K562 (cell line): ENCODE results near the gene CHCHD10. TPM values are rescaled to one million over a fixed set of nuclear protein-coding genes. Genes with fewer than 3 reads are reported as not detected.

ENCODE experiments used
- ATAC-seq: fragments of 200-7000 bp; cut with Tn5 transposase; 3 replicates; pipeline ENCODE4 v1.9.1; 2020; ENCODE audit warnings: moderate library complexity
- BruUV-seq: library from RNA; stranded (reverse); fragments of 400-500 nt; replicated peaks from 2 replicates; lab custom pipeline; 2021; lab: Mats Ljungman, UMichigan
- CTCF ChIA-PET: fragments of 300-600 bp; formaldehyde crosslinking; extraction: SDS; loops from one replicate; lab custom pipeline; 2021; ENCODE audit warnings: low intra/inter-chr PET ratio; lab: Yijun Ruan, JAX
- POLR2A ChIA-PET: fragments of 300-600, 350-650 bp; sonication (Branson Sonifier 250); formaldehyde crosslinking; extraction: SDS; loops from one replicate; lab custom pipeline; 2021; ENCODE audit warnings: antibody characterized with exemption, inconsistent platforms; lab: Yijun Ruan, JAX
- DNase-seq, 4 experiments: peaks; one replicate each; pipeline versions ENCODE4 v3.0.0 to v3.0.0-alpha.2; 2011 to 2018; ENCODE audit warnings: low spot score in 3 of 4, mixed read lengths in 3 of 4; ENCODE audit errors: extremely low read depth in 1 of 4
- FAIRE-seq: peaks from 2 replicates; lab custom pipeline; 2011; peaks lifted over from hg19 to GRCh38; lab: Jason Lieb, UNC
- H2AFZ ChIP-seq: 2 replicates; pipeline ENCODE4 v1.6.0; 2011; ENCODE audit warnings: low read depth, low read length, control low read depth, inconsistent platforms
- H3K27ac ChIP-seq: fragments of 200-600 bp; 3 replicates; pipeline ENCODE4 v1.8.0; 2011; ENCODE audit warnings: low read depth, mild to moderate bottlenecking, control low read depth, inconsistent platforms, low read length, moderate library complexity, mixed read lengths; ENCODE audit errors: extremely low read depth
- H3K27me3 ChIP-seq, 2 experiments: fragments of 300-600 bp in 1 of 2; 2 replicates in 1 of 2; 3 replicates in 1 of 2; pipeline versions ENCODE4 v1.6.0 to v1.8.0; 2011; ENCODE audit warnings: inconsistent platforms in 2 of 2, low read length in 2 of 2, mild to moderate bottlenecking in 1 of 2, mixed read lengths in 1 of 2, moderate library complexity in 1 of 2; ENCODE audit not compliant: control insufficient read depth in 2 of 2, insufficient read depth in 2 of 2
- H3K36me3 ChIP-seq: fragments of 300-600 bp; 3 replicates; pipeline ENCODE4 v1.8.0; 2011; ENCODE audit warnings: mild to moderate bottlenecking, low read length, inconsistent platforms; ENCODE audit not compliant: control insufficient read depth, insufficient read depth
- H3K4me1 ChIP-seq, 2 experiments: fragments of 200-600 bp in 1 of 2; replicated peaks in 1 of 2; 2 replicates in 1 of 2; 3 replicates in 1 of 2; pipeline versions ENCODE4 v1.5.1 to v1.8.0; 2011; ENCODE audit warnings: inconsistent platforms in 2 of 2, low read length in 2 of 2, mild to moderate bottlenecking in 1 of 2, mixed read lengths in 1 of 2, moderate library complexity in 1 of 2; ENCODE audit not compliant: control insufficient read depth in 2 of 2, insufficient read depth in 2 of 2
- H3K4me2 ChIP-seq: 2 replicates; pipeline ENCODE4 v1.6.1; 2011; ENCODE audit warnings: low read length, control low read depth, inconsistent platforms, mixed read lengths; ENCODE audit not compliant: insufficient read depth
- H3K4me3 ChIP-seq: fragments of 200-600 bp; sonication (generic), shearing (Covaris generic); 2 replicates; pipeline ENCODE4 v1.5.1; 2016; ENCODE audit warnings: control low read depth, inconsistent platforms
- H3K79me2 ChIP-seq: fragments of 200-600 bp; 3 replicates; pipeline ENCODE4 v1.8.0; 2011; ENCODE audit warnings: low read length, inconsistent platforms; ENCODE audit not compliant: control insufficient read depth, insufficient read depth
- H3K9ac ChIP-seq, 2 experiments: 2 replicates each; pipeline versions ENCODE4 v1.6.0 to v1.6.1; 2011; ENCODE audit warnings: low read depth in 2 of 2, low read length in 2 of 2, control low read depth in 1 of 2, inconsistent platforms in 1 of 2, mild to moderate bottlenecking in 1 of 2, mixed read lengths in 1 of 2; ENCODE audit not compliant: insufficient read depth in 1 of 2
- H3K9me1 ChIP-seq: one replicate; pipeline ENCODE4 v1.6.0; 2011; ENCODE audit warnings: inconsistent platforms, mild to moderate bottlenecking, low read length, moderate library complexity; ENCODE audit not compliant: control insufficient read depth, insufficient read depth
- H3K9me3 ChIP-seq: replicated peaks from 2 replicates; pipeline ENCODE4 v1.5.1; 2011; ENCODE audit warnings: low read depth, low read length, inconsistent platforms; ENCODE audit not compliant: control insufficient read depth, insufficient read depth
- H4K20me1 ChIP-seq: replicated peaks from 2 replicates; pipeline ENCODE4 v1.6.1; 2011; ENCODE audit warnings: low read length, inconsistent platforms, mixed read lengths; ENCODE audit not compliant: control insufficient read depth, insufficient read depth
- BACH1 ChIP-seq: fragments of 200-800 bp; sonication (Bioruptor generic); IDR thresholded peaks from 2 replicates; pipeline ENCODE4 v1.6.1; 2016; ENCODE audit warnings: missing genetic modification characterization, missing compliant biosample characterization
- CAMTA2 ChIP-seq: fragments of 250-450 bp; sonication (Bioruptor Pico); conservative IDR thresholded peaks from 2 replicates; pipeline ENCODE4 v1.5.1; 2022
- ESRRA ChIP-seq: fragments of 450-650 bp; IDR thresholded peaks from 2 replicates; pipeline ENCODE4 v1.6.1; 2014; ENCODE audit warnings: low read depth, mild to moderate bottlenecking, moderate library complexity, borderline replicate concordance
- NRF1 ChIP-seq, 2 experiments: fragments of 450-650 bp; IDR thresholded peaks in 1 of 2; conservative IDR thresholded peaks in 1 of 2; 2 replicates each; pipeline ENCODE4 v1.6.1; 2014; ENCODE audit warnings: mild to moderate bottlenecking in 2 of 2
- TAF9B ChIP-seq: fragments of 450-650 bp; IDR thresholded peaks from 2 replicates; pipeline ENCODE4 v1.6.1; 2018; ENCODE audit warnings: mild to moderate bottlenecking; ENCODE audit not compliant: partially characterized antibody
- ZNF224 ChIP-seq: sonication (generic); formaldehyde crosslinking; IDR thresholded peaks from 2 replicates; pipeline ENCODE4 v1.8.0; 2022; ENCODE audit warnings: mild to moderate bottlenecking, missing genetic modification reagents
- ZNF830 ChIP-seq: fragments of 250-450 bp; sonication (Bioruptor Pico); IDR thresholded peaks from 2 replicates; pipeline ENCODE4 v1.5.0; 2021; ENCODE audit warnings: mild to moderate bottlenecking
- WGBS: fragments of 100-300 bp; shearing (Covaris generic); methylation state at CpG from one replicate; pipeline ENCODE4 v1.1.6; 2016; ENCODE audit warnings: low coverage, mixed read lengths; ENCODE audit not compliant: insufficient coverage; ENCODE audit errors: missing lambda C conversion rate; 5-methylcytosine and 5-hydroxymethylcytosine counted together
- in situ Hi-C: fragments of 300-500 bp; cut with MboI; formaldehyde crosslinking; loops from 4 replicates; pipeline ENCODE4 v1.15.0; 2018; ENCODE audit warnings: inconsistent platforms, mixed read lengths
- intact Hi-C: fragments of 100-400 bp; cut with micrococcal nuclease; formaldehyde crosslinking; loops from 2 replicates; pipeline ENCODE4 v1.14.2; 2022
- polyA plus RNA-seq, 8 experiments: library from polyadenylated mRNA; depleted of rRNA in 4 of 8; stranded (reverse) in 5 of 8; unstranded in 3 of 8; fragments of >200 nt; fragmentation: Nextera tagmentation in 2 of 8; fragmentation: Illumina TruSeq in 1 of 8; extraction: Ambion mirVana in 2 of 8; extraction: Trizol in 1 of 8; gene quantifications; 2 replicates each; pipeline versions ENCODE4 v1.2.1 to v1.2.3, GENCODE V29; 2011 to 2014; ENCODE audit warnings: inconsistent platforms in 1 of 8, missing spikeins in 1 of 8
- total RNA-seq, 7 experiments: library from RNA; depleted of rRNA in 6 of 7; stranded (reverse); fragments of >200 nt in 6 of 7; fragmentation: Illumina TruSeq in 2 of 7; extraction: Trizol in 2 of 7; gene quantifications; 2 replicates each; pipeline versions ENCODE4 v1.2.1 to v1.2.3, GENCODE V29; 2011 to 2021; ENCODE audit warnings: low replicate concordance in 1 of 7
- TF ChIP-seq, protein P1 (sequence below): IDR thresholded peaks from 2 replicates; pipeline ENCODE4 v1.6.1; 2011; ENCODE audit warnings: borderline replicate concordance, low read depth, mild to moderate bottlenecking, moderate library complexity, low read length; ENCODE audit not compliant: insufficient read depth, poor library complexity, severe bottlenecking

CHCHD10 gene
- total and polyA plus RNA-seq, 9 of the 15 experiments (the other 6 are each of a cell fraction or from before 2014, with no cell fraction given): 15.2 to 292 (median 102) TPM

DNA sequence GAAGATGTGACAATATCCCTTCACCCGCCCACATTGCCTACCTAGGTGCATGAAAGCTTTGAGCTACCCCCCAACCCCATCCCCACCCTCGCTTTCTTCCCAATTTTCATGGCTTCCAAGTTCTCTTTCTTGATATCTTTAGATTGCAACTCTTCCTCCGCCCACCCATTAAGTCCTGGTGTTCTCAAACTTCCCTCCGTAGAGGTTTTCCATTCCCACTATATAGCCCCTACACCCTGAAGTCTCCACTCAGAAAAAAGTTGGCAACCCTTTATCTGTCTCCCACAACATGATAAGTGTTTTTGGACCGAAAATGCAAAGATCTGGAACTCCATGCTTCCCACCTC is 17.4 kb downstream of the CHCHD10 start:
- Histone ChIP-seq H3K79me2 (peaks cover 14% of the 10 kb centered on the region; the same call in 2 of the 3 replicates), H2AFZ (peak overlapping the region; percentile 92), H3K9me1 (peaks cover 3% of the 10 kb centered on the region), H3K4me2 (peak overlapping the region; percentile 85), H3K4me3 (peak overlapping the region; percentile 73), H4K20me1 (no peaks in the 10 kb centered on the region), H3K27me3 (no peaks in the 10 kb centered on the region), H3K9ac (peak overlapping the region; percentile 70 to 92), H3K9me3 (no peaks in the 10 kb centered on the region), H3K36me3 (no peaks in the 10 kb centered on the region), H3K27ac (peak overlapping the region; percentile 89; the same call in 2 of the 3 replicates), H3K4me1 (peaks cover 11 to 32% of the 10 kb centered on the region in 2 experiments)
- intact Hi-C loops (no loop called here), in situ Hi-C loops (no loop called here)
- ChIA-PET POLR2A (interaction anchor here (0.9 to 1.2 kb wide), 4 partner anchors 8 to 11 kb away, joined by 3 to 4 read pairs (median 4); no protein-coding TSS in a partner anchor), CTCF (no interaction called here)
- BruUV-seq: no TSS peak
- DNase-seq: no peak
- TF ChIP-seq ZNF830 (CRISPR knock-in tag) (no peak), TAF9B (peak; percentile 16), ESRRA (no peak)
- 0% methylated on average over 5 of the region's 5 CpGs for WGBS
- ATAC-seq: no peak
- FAIRE-seq: no peak

DNA sequence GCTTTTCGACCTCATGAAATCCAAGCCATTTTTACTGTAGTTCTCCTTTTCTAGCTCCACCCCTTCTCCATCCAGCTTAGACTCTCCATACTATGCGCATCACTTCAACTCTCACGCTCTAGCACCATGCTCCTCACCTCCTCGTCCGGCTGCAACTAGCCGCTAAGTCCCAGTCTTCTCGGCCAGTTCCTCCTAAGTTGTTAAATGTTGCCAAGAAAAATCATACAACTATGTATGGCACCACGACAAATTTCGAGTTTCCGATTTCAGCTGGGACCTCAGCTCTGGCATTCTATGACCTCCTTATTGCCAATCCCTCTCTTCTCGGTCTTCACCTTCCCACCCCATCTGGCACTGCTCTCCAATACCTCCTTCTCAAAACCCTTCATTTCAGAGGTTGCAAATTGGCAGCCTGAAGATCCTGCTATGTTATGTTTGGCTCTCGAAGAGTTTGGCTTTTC is 17.9 kb downstream of the CHCHD10 start:
- ChIA-PET POLR2A (interaction anchor here (1.1 to 1.2 kb wide), 2 partner anchors 9 to 11 kb away, joined by 3 to 4 read pairs; no protein-coding TSS in a partner anchor), CTCF (no interaction called here)
- peaks cover 14% of the 10 kb centered on the region; the same call in 2 of the 3 replicates for H3K79me2 ChIP-seq
- peak overlapping the region; percentile 92; the same call in 1 of the 2 replicates for H2AFZ ChIP-seq
- no peaks in the 10 kb centered on the region for H3K9me3 ChIP-seq
- peaks cover 3% of the 10 kb centered on the region for H3K9me1 ChIP-seq
- DNase-seq (peak in 1 of 4 experiments; percentile 27), ATAC-seq (peak; percentile 21; the same call in 1 of the 3 replicates), FAIRE-seq (peak; percentile 83)
- WGBS: 30% methylated on average over 12 of the region's 12 CpGs
- in situ Hi-C loops (no loop called here), intact Hi-C loops (no loop called here)
- H3K4me1 ChIP-seq: peaks cover 11 to 32% of the 10 kb centered on the region in 2 experiments
- no peaks in the 10 kb centered on the region for H3K27me3 ChIP-seq
- peak overlapping the region; percentile 53 to 70; a peak in 3 of 4 replicates for H3K9ac ChIP-seq
- BruUV-seq: TSS peak; percentile 83
- H4K20me1 ChIP-seq: no peaks in the 10 kb centered on the region
- no peak for TF ChIP-seq BACH1 (tag)
- TF ChIP-seq, protein P1, sequence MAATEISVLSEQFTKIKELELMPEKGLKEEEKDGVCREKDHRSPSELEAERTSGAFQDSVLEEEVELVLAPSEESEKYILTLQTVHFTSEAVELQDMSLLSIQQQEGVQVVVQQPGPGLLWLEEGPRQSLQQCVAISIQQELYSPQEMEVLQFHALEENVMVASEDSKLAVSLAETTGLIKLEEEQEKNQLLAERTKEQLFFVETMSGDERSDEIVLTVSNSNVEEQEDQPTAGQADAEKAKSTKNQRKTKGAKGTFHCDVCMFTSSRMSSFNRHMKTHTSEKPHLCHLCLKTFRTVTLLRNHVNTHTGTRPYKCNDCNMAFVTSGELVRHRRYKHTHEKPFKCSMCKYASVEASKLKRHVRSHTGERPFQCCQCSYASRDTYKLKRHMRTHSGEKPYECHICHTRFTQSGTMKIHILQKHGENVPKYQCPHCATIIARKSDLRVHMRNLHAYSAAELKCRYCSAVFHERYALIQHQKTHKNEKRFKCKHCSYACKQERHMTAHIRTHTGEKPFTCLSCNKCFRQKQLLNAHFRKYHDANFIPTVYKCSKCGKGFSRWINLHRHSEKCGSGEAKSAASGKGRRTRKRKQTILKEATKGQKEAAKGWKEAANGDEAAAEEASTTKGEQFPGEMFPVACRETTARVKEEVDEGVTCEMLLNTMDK: no peak
- 0 out of 4 replicates have a peak, but pooled peaks of 1 of the 2 experiments have one; percentile 8 for TF ChIP-seq NRF1 (conservative IDR thresholded peaks at IDR 0.05 in 1 of 2, IDR thresholded peaks at IDR 0.05 in 1 of 2)
- TF ChIP-seq ZNF224: no peak
- no peak for TF ChIP-seq CAMTA2
- H3K36me3 ChIP-seq: peaks cover 4% of the 10 kb centered on the region; the same call in 2 of the 3 replicates
- no peak overlapping the region; the same call in 2 of the 3 replicates for H3K27ac ChIP-seq
- peak overlapping the region; percentile 85 for H3K4me2 ChIP-seq
- H3K4me3 ChIP-seq: peak overlapping the region; percentile 73
